Naive thymus-derived CD8-positive, alpha-beta T cell (primary cell): ENCODE measurements around the gene GIMAP6. TPM values are rescaled to one million over a fixed set of nuclear protein-coding genes. Genes with fewer than 3 reads are reported as not detected.
"Not testable (repeated sequence)": the region's sequence is repeated elsewhere in the genome, so short reads cannot be mapped to it uniquely, and the experiment has no call there.

Experiments used
- ATAC-seq, 2 donors: fragments of 150-1000 bp; cut with Tn5 transposase in 1 of 2; sonication (Bioruptor Pico), chemical (Tn5 transposase) in 1 of 2; 1 replicate in 1 of 2; 2 replicates in 1 of 2; pipeline ENCODE4 v1.10.0; 2021; ENCODE audit warnings: mild to moderate bottlenecking in 2 of 2, moderate library complexity in 2 of 2
- POLR2A ChIA-PET: fragments of 350-600 bp; sonication (Branson Sonifier 250); formaldehyde crosslinking; loops from one replicate; lab custom pipeline; 2021; ENCODE audit warnings: antibody characterized with exemption; lab: Charles Lee
- DNase-seq, 10 donors: peaks; one replicate each; pipeline versions ENCODE4 v3.0.0 to v3.0.0-alpha.2; 2020 to 2022
- H3K27ac Mint-ChIP-seq, 10 donors: one replicate each; pipeline ENCODE4 v1.8.0; 2020 to 2022; ENCODE audit warnings: mild to moderate bottlenecking in 10 of 10, mixed read lengths in 10 of 10, moderate library complexity in 4 of 10, inconsistent platforms in 1 of 10
- H3K27me3 Mint-ChIP-seq, 5 donors: one replicate each; pipeline ENCODE4 v1.8.0; 2021 to 2022; ENCODE audit warnings: mixed read lengths in 5 of 5
- H3K36me3 Mint-ChIP-seq, 3 donors: one replicate each; pipeline ENCODE4 v1.8.0; 2020 to 2022; ENCODE audit warnings: mixed read lengths in 3 of 3, mild to moderate bottlenecking in 2 of 3, inconsistent platforms in 1 of 3
- H3K4me1 Mint-ChIP-seq, 4 donors: one replicate each; pipeline ENCODE4 v1.8.0; 2021 to 2022; ENCODE audit warnings: mixed read lengths in 4 of 4
- H3K4me3 Mint-ChIP-seq, 10 donors: one replicate each; pipeline ENCODE4 v1.8.0; 2020 to 2022; ENCODE audit warnings: mild to moderate bottlenecking in 10 of 10, mixed read lengths in 10 of 10, moderate library complexity in 6 of 10, inconsistent platforms in 1 of 10
- H3K9me3 Mint-ChIP-seq, 9 donors: one replicate each; pipeline ENCODE4 v1.8.0; 2020 to 2022; ENCODE audit warnings: mixed read lengths in 9 of 9, mild to moderate bottlenecking in 3 of 9, inconsistent platforms in 1 of 9, moderate library complexity in 1 of 9
- polyA plus RNA-seq, 3 donors: library from polyadenylated mRNA; unstranded; fragments of 300-500 nt; fragmentation: Illumina TruSeq; gene quantifications; one replicate each; pipeline ENCODE4 v1.2.3, GENCODE V29; 2021
- total RNA-seq, 8 experiments: library from RNA in 2 of 8; stranded (reverse) in 2 of 8; gene quantifications; one replicate each; pipeline ENCODE4 v1.2.3 and lab custom pipeline; 2021 to 2026

GIMAP6 gene
- total and polyA plus RNA-seq, 5 experiments from 2014 or later, result 115 to 216 (median 173) TPM

GRCh38 chr7:150665896-150666295 is 33.7 kb upstream of the GIMAP6 start:
- ATAC-seq (peak in 1 of 2 donors; percentile 5), DNase-seq (peak in 1 of 10 donors; percentile 27)
- H3K9me3 Mint-ChIP-seq, result peaks cover 0 to 16% (median 7%) of the 10 kb centered on the region in 9 donors
- POLR2A ChIA-PET, result interaction anchor here (0.6 to 10.1 kb wide), 19 partner anchors 8 to 215 kb away, joined by 3 to 122 read pairs (median 8); partner anchors contain the start of genes GIMAP1, GIMAP2, GIMAP4 and GIMAP5
- peak overlapping the region; percentile 94 to 100 (median 98) for H3K27ac Mint-ChIP-seq
- peaks cover 37 to 97% (median 92%) of the 10 kb centered on the region in 4 donors for H3K4me1 Mint-ChIP-seq
- H3K4me3 Mint-ChIP-seq, result peak overlapping the region; percentile 20 to 76 (median 60)
- H3K36me3 Mint-ChIP-seq, result peaks cover 0 to 8% (median 6%) of the 10 kb centered on the region in 3 donors
- H3K27me3 Mint-ChIP-seq, result no peaks in the 10 kb centered on the region

- H3K27me3 Mint-ChIP-seq, result no peaks in the 10 kb centered on the region
- peak overlapping the region; percentile 20 to 86 (median 60) for H3K4me3 Mint-ChIP-seq
- POLR2A ChIA-PET, result interaction anchor here (0.6 to 10.1 kb wide), 22 partner anchors 8 to 215 kb away, joined by 3 to 122 read pairs (median 6); partner anchors contain the start of genes GIMAP1, GIMAP2, GIMAP4 and GIMAP5
- peaks cover 0 to 13% (median 7%) of the 10 kb centered on the region in 9 donors for H3K9me3 Mint-ChIP-seq
- ATAC-seq (peak in 1 of 2 donors; percentile 11), DNase-seq (peak in 1 of 10 donors; percentile 8)
- peak overlapping the region; percentile 94 to 100 (median 98) for H3K27ac Mint-ChIP-seq
- H3K4me1 Mint-ChIP-seq, result peaks cover 37 to 95% (median 90%) of the 10 kb centered on the region in 4 donors
- H3K36me3 Mint-ChIP-seq, result peaks cover 0 to 8% (median 6%) of the 10 kb centered on the region in 3 donors
Observed at GRCh38 chr7:150665089-150665748, 33.0 kb upstream of the GIMAP6 start.

GRCh38 chr7:150663802-150664494 is 31.8 kb upstream of the GIMAP6 start:
- Mint-ChIP-seq H3K36me3 (peaks cover 0 to 10% (median 4%) of the 10 kb centered on the region in 3 donors), H3K27me3 (no peaks in the 10 kb centered on the region), H3K27ac (peak overlapping the region; percentile 94 to 100 (median 98)), H3K9me3 (peaks cover 0 to 8% (median 4%) of the 10 kb centered on the region in 9 donors), H3K4me3 (peak overlapping the region; percentile 54 to 86 (median 75)), H3K4me1 (peaks cover 34 to 95% (median 82%) of the 10 kb centered on the region in 4 donors)
- DNase-seq, result peak in 3 of 10 donors; percentile 12 to 43 (median 36)
- peak in 1 of 2 donors; percentile 8 for ATAC-seq
- POLR2A ChIA-PET, result interaction anchor here (0.6 to 10.1 kb wide), 11 partner anchors 9 to 149 kb away, joined by 3 to 118 read pairs (median 5); partner anchors contain the start of genes GIMAP2, GIMAP5, GIMAP6 and GIMAP7

- ATAC-seq, DNase-seq, H3K36me3 Mint-ChIP-seq, H3K27me3 Mint-ChIP-seq: not testable (repeated sequence)
- Mint-ChIP-seq H3K9me3 (peaks cover 0 to 11% (median 3%) of the 10 kb centered on the region in 9 donors), H3K4me1 (peaks cover 32 to 89% (median 71%) of the 10 kb centered on the region in 4 donors), H3K4me3 (peak overlapping the region in 7 of 10 donors; percentile 5 to 86 (median 60)), H3K27ac (peak overlapping the region; percentile 74 to 100 (median 98))
- POLR2A ChIA-PET, result interaction anchor here (0.7 to 2.8 kb wide), 7 partner anchors 14 to 94 kb away, joined by 3 to 16 read pairs (median 4); partner anchors contain the start of genes GIMAP1 and GIMAP2
Observed at GRCh38 chr7:150662821-150663220, 30.6 kb upstream of the GIMAP6 start.

- ATAC-seq, result no peak
- peaks cover 0 to 24% (median 10%) of the 10 kb centered on the region in 9 donors for H3K9me3 Mint-ChIP-seq
- peak overlapping the region in 9 of 10 donors; percentile 69 to 100 (median 85) for H3K27ac Mint-ChIP-seq
- peak overlapping the region in 6 of 10 donors; percentile 4 to 35 (median 28) for H3K4me3 Mint-ChIP-seq
- H3K4me1 Mint-ChIP-seq, result peaks cover 24 to 72% (median 55%) of the 10 kb centered on the region in 4 donors
- H3K27me3 Mint-ChIP-seq, result no peaks in the 10 kb centered on the region
- H3K36me3 Mint-ChIP-seq, result peaks cover 2 to 18% (median 11%) of the 10 kb centered on the region in 3 donors
- POLR2A ChIA-PET, result interaction anchor here (0.7 to 4.1 kb wide), 8 partner anchors 12 to 212 kb away, joined by 3 to 23 read pairs (median 4); partner anchors contain the start of genes GIMAP2, GIMAP4 and GIMAP6
- DNase-seq, result no peak
Observed at GRCh38 chr7:150660939-150661613, 28.9 kb upstream of the GIMAP6 start.

DNA sequence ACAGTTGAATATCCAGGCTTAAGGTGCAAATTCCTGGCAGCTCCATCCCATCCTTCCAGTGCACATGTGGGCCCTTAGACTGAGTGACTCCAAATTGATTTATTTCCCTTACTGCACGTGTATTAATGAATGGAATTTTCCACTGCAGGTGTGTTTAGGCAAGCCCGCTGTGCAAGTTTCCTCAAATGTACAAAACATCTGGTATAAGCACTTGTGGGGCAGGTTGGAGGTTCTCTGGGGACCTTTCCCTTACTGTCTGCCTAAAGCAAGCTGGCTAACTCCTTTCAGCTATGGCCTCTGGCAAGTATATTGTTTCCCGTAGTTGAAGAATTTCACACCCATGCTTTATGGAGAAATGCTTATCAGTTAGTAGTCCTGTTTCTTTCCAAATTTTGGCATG is 25.3 kb upstream of the GIMAP6 start:
- DNase-seq (no peak), ATAC-seq (no peak)
- Mint-ChIP-seq H3K36me3 (peaks cover 4 to 25% (median 17%) of the 10 kb centered on the region in 3 donors), H3K27ac (no peak overlapping the region), H3K9me3 (peaks cover 0 to 52% (median 19%) of the 10 kb centered on the region in 9 donors), H3K4me1 (peaks cover 12 to 53% (median 42%) of the 10 kb centered on the region in 4 donors), H3K4me3 (no peak overlapping the region), H3K27me3 (no peaks in the 10 kb centered on the region)
- POLR2A ChIA-PET, result interaction anchor here (0.8 to 2.0 kb wide), 7 partner anchors 8 to 35 kb away, joined by 3 to 10 read pairs (median 6); partner anchors contain the start of genes GIMAP2 and GIMAP6

GRCh38 chr7:150656047-150656446 is 23.9 kb upstream of the GIMAP6 start:
- ATAC-seq (no peak), DNase-seq (no peak)
- Mint-ChIP-seq H3K27ac (peak overlapping the region in 1 of 10 donors; percentile 30), H3K9me3 (peaks cover 0 to 65% (median 33%) of the 10 kb centered on the region in 9 donors), H3K36me3 (peaks cover 4 to 35% (median 21%) of the 10 kb centered on the region in 3 donors), H3K4me3 (no peak overlapping the region), H3K27me3 (no peaks in the 10 kb centered on the region), H3K4me1 (peaks cover 8 to 48% (median 29%) of the 10 kb centered on the region in 4 donors)
- POLR2A ChIA-PET, result interaction anchor here (1.2 to 2.0 kb wide), 3 partner anchors 13 to 30 kb away, joined by 4 to 9 read pairs (median 5); partner anchors contain the start of gene GIMAP2

DNA sequence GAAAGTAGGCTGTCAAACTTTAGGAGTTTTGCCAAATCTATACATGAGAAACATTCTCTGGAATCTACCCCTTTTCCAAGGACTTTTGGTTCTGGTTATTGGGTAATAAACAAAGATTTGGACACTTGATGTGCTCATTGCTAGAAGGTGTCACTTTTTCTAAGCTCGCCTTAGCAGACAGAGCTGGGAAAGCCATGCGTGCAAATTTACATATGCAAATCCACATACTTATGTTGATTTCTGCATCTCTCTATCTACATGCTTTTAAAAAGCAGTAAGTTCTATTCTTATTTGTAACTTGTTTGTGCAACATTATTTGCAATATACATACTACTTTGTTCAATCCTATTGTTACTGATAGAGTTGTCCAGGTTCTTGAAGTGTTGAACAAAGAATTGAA is 22.5 kb upstream of the GIMAP6 start:
- DNase-seq, result no peak
- H3K27me3 Mint-ChIP-seq, result no peaks in the 10 kb centered on the region
- H3K9me3 Mint-ChIP-seq, result peaks cover 0 to 75% (median 40%) of the 10 kb centered on the region in 9 donors
- ATAC-seq, result no peak
- H3K4me1 Mint-ChIP-seq, result peaks cover 5 to 46% (median 23%) of the 10 kb centered on the region in 4 donors
- H3K36me3 Mint-ChIP-seq, result peaks cover 4 to 31% (median 27%) of the 10 kb centered on the region in 3 donors
- H3K27ac Mint-ChIP-seq, result peak overlapping the region in 2 of 10 donors; percentile 4 to 85
- peak overlapping the region in 1 of 10 donors; percentile 5 for H3K4me3 Mint-ChIP-seq
- POLR2A ChIA-PET, result interaction anchor here (1.1 kb wide), 1 partner anchor 86 kb away, joined by 4 read pairs; no protein-coding TSS in a partner anchor

DNA sequence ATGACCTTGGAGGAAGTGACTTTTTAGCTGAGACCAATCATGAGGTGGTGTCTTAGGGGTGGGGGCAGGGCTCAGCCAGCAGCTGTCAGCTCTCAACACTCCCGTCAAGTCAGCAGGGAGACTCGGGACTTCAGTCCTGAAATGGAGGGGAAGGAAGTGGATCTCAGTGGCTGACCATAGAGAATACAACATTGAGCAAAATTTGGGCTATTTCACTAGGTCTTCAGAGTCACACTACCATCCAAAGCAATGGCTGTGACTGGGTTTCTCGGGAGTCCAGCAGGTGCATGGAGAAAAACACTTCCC is 16.8 kb upstream of the GIMAP6 start:
- Mint-ChIP-seq H3K4me1 (peaks cover 17 to 76% (median 55%) of the 10 kb centered on the region in 4 donors), H3K27ac (peak overlapping the region in 9 of 10 donors; percentile 40 to 92 (median 86)), H3K27me3 (no peaks in the 10 kb centered on the region), H3K4me3 (peak overlapping the region in 5 of 10 donors; percentile 12 to 51 (median 36)), H3K9me3 (peaks cover 0 to 58% (median 32%) of the 10 kb centered on the region in 9 donors), H3K36me3 (peaks cover 4 to 37% (median 31%) of the 10 kb centered on the region in 3 donors)
- ATAC-seq, result no peak
- POLR2A ChIA-PET, result interaction anchor here (0.7 to 5.0 kb wide), 12 partner anchors 9 to 200 kb away, joined by 3 to 41 read pairs (median 7); partner anchors contain the start of genes GIMAP1, GIMAP2, GIMAP4 and GIMAP6
- no peak for DNase-seq

DNA sequence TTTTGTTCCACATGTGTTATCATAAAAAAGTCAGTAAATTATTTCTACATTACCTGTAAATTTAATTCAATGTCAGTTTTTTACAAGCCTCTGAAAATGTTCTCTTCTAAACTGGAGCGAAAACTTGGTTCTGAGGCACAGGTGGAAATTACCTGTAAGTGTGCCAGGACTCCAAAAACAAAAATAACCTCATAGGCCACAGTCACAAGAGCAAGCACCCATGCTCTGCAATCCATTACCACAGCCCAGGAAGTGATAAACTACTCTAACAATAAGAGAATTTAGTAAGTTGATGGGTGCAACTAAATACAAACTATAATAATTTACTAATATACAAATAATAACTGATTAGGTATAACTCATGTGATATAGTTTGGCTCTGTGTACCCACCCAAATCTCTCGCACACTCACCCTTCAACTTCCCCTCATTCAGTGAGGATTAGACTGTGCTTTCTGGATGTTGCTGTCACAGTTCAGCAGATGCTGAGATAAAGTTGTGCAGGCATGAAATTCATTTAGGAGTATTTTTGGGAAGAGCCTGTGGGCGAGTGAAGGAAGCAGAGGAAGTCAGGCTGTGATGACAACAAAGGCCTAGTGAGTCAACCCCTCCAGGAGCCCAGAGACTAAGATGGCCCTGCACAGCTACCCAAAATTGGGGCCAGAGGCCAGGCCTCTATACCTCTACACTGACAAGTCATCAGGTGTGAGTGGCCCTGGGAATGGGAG is 16.3 kb upstream of the GIMAP6 start:
- Mint-ChIP-seq H3K36me3 (peaks cover 2 to 35% (median 34%) of the 10 kb centered on the region in 3 donors), H3K4me3 (peak overlapping the region in 9 of 10 donors; percentile 43 to 75 (median 57)), H3K4me1 (peaks cover 16 to 77% (median 55%) of the 10 kb centered on the region in 4 donors), H3K9me3 (peaks cover 0 to 54% (median 28%) of the 10 kb centered on the region in 9 donors), H3K27ac (peak overlapping the region; percentile 82 to 94 (median 88)), H3K27me3 (no peaks in the 10 kb centered on the region)
- POLR2A ChIA-PET, result interaction anchor here (0.6 to 5.0 kb wide), 19 partner anchors 9 to 200 kb away, joined by 3 to 41 read pairs (median 6); partner anchors contain the start of genes GIMAP1, GIMAP2, GIMAP4 and GIMAP5
- ATAC-seq, result peak; percentile 85 to 87
- peak in 2 of 10 donors; percentile 49 to 53 for DNase-seq
